ENCODE measurements around the gene CDK3. TPM values are rescaled to one million over a fixed set of nuclear protein-coding genes. Genes with fewer than 3 reads are reported as not detected.

Gene CDK3
- total and polyA plus RNA-seq, 4 donors: 1.5 to 6.3 (median 2.6) TPM

DNA sequence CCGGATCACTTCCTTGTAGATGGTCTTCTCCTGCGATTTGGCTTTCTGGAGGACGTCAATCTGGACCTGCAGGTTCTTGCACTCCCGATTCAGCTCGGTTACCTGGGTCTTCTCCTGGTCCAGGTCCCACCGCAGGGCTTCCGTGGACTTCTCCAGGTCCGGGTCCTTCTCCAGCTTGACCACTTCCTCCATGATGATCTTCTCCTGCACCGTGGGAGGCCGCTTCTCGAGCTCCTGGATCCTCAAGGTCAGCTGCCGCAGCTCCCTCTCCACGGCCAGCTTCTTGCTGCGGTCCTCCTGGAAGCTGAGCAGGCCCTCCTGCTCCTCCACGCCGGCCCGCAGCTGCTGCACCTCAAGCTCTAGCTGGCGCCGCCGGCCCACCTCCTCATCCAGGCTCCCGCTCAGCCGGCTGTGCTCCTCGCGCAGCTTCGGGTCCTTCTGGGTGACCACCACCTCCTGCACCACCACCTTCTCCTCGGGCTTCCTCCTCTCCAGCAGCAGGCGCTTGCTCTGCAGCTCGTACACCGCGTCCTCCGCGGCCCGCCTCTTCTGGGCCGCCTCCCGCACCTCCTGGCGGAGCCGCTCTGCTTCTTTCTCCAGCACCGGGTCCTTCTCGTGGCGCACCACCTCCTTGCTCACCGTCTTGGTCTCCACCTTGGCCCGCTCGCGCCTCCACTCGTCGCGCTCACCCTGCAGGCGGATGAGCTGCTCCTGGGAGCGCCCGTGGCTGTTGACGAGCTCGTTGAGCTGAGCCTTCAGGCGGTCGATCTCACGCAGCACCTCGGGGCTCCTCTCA lies 8.2 kb downstream of the CDK3 start:
- H3K9me3 ChIP-seq (ENCODE audit: control insufficient read depth in 4 of 4, low read length in 3 of 4): no peaks in the 10 kb centered on the region
- DNase-seq (ENCODE audit: low spot score): no peak
- no peaks in the 10 kb centered on the region for H3K27me3 ChIP-seq (ENCODE audit: control insufficient read depth in 4 of 4, insufficient read depth in 4 of 4, low read length in 3 of 4)
- TF ChIP-seq FOXA2 (IDR thresholded peaks at IDR 0.05) (no peak), EGR1 (IDR thresholded peaks at IDR 0.05; ENCODE audit: low read depth in 2 of 2) (no peak), FOXA1 (IDR thresholded peaks at IDR 0.05) (no peak), HNF4G (IDR thresholded peaks at IDR 0.05) (no peak), RXRA (IDR thresholded peaks at IDR 0.05) (no peak), GABPA (IDR thresholded peaks at IDR 0.05 in 1 of 2, conservative IDR thresholded peaks at IDR 0.05 in 1 of 2) (no peak), YY1 (IDR thresholded peaks at IDR 0.05) (no peak)
- peaks cover 4 to 17% (median 13%) of the 10 kb centered on the region in 4 donors for H3K4me1 ChIP-seq (ENCODE audit: control insufficient read depth in 4 of 4, insufficient read depth in 4 of 4, low read length in 3 of 4)
- no peak overlapping the region for H3K27ac ChIP-seq (ENCODE audit: low read depth in 1 of 2, low read length in 2 of 2)
- 94% methylated on average over 56 of the region's 56 CpGs for WGBS
- H3K4me3 ChIP-seq (ENCODE audit: low read depth in 1 of 3, low read length in 3 of 3): no peak overlapping the region
- H3K9ac ChIP-seq (ENCODE audit: low read depth in 1 of 2, low read length in 2 of 2): no peak overlapping the region
- no peaks in the 10 kb centered on the region for H3K36me3 ChIP-seq (ENCODE audit: control insufficient read depth in 4 of 4, insufficient read depth in 3 of 4, low read depth in 1 of 4, low read length in 3 of 4)

DNA sequence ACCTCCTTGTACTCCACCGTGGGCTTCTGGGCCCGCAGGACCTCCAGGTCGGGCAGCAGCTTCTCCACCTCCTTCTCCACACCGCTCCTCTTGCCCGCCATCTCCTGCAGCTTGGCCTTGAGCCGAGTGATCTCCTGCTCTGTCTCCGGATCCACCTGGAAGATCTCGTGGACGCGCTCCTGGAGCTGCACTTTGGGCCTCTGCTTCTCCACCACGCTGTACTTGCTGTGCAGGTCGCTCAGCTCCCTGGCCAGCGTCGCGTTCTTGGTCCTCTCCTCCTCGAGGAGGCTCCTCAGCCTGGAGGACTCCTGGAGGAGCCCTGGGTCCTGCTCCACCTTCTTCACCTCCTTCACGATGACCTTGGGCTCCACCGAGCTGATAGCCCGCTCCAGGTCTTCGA lies 8.8 kb downstream of the CDK3 start:
- no peak overlapping the region for H3K27ac ChIP-seq (ENCODE audit: low read depth in 1 of 2, low read length in 2 of 2)
- no peak overlapping the region for H3K4me3 ChIP-seq (ENCODE audit: low read depth in 1 of 3, low read length in 3 of 3)
- H3K36me3 ChIP-seq (ENCODE audit: control insufficient read depth in 4 of 4, insufficient read depth in 3 of 4, low read depth in 1 of 4, low read length in 3 of 4): no peaks in the 10 kb centered on the region
- TF ChIP-seq, protein P1, sequence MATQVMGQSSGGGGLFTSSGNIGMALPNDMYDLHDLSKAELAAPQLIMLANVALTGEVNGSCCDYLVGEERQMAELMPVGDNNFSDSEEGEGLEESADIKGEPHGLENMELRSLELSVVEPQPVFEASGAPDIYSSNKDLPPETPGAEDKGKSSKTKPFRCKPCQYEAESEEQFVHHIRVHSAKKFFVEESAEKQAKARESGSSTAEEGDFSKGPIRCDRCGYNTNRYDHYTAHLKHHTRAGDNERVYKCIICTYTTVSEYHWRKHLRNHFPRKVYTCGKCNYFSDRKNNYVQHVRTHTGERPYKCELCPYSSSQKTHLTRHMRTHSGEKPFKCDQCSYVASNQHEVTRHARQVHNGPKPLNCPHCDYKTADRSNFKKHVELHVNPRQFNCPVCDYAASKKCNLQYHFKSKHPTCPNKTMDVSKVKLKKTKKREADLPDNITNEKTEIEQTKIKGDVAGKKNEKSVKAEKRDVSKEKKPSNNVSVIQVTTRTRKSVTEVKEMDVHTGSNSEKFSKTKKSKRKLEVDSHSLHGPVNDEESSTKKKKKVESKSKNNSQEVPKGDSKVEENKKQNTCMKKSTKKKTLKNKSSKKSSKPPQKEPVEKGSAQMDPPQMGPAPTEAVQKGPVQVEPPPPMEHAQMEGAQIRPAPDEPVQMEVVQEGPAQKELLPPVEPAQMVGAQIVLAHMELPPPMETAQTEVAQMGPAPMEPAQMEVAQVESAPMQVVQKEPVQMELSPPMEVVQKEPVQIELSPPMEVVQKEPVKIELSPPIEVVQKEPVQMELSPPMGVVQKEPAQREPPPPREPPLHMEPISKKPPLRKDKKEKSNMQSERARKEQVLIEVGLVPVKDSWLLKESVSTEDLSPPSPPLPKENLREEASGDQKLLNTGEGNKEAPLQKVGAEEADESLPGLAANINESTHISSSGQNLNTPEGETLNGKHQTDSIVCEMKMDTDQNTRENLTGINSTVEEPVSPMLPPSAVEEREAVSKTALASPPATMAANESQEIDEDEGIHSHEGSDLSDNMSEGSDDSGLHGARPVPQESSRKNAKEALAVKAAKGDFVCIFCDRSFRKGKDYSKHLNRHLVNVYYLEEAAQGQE (IDR thresholded peaks at IDR 0.05): no peak
- TF ChIP-seq FOXA2 (IDR thresholded peaks at IDR 0.05) (no peak), TAF1 (conservative IDR thresholded peaks at IDR 0.05) (no peak), JUND (IDR thresholded peaks at IDR 0.05) (no peak), HNF4A (conservative IDR thresholded peaks at IDR 0.05) (no peak), HNF4G (IDR thresholded peaks at IDR 0.05) (no peak), RXRA (IDR thresholded peaks at IDR 0.05) (no peak), NR2F2 (IDR thresholded peaks at IDR 0.05) (no peak), ATF3 (IDR thresholded peaks at IDR 0.05) (no peak), YY1 (IDR thresholded peaks at IDR 0.05) (no peak), GABPA (IDR thresholded peaks at IDR 0.05 in 1 of 2, conservative IDR thresholded peaks at IDR 0.05 in 1 of 2) (no peak), ZBTB33 (IDR thresholded peaks at IDR 0.05) (no peak), SP1 (IDR thresholded peaks at IDR 0.05) (no peak), RAD21 (IDR thresholded peaks at IDR 0.05) (no peak), FOXA1 (IDR thresholded peaks at IDR 0.05) (no peak)
- TF ChIP-seq, protein P2, sequence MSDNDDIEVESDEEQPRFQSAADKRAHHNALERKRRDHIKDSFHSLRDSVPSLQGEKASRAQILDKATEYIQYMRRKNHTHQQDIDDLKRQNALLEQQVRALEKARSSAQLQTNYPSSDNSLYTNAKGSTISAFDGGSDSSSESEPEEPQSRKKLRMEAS (IDR thresholded peaks at IDR 0.05): no peak
- peaks cover 0 to 16% (median 9%) of the 10 kb centered on the region in 4 donors for H3K4me1 ChIP-seq (ENCODE audit: control insufficient read depth in 4 of 4, insufficient read depth in 4 of 4, low read length in 3 of 4)
- DNase-seq (ENCODE audit: low spot score): no peak
- H3K9me3 ChIP-seq (ENCODE audit: control insufficient read depth in 4 of 4, low read length in 3 of 4): no peaks in the 10 kb centered on the region
- WGBS: 94% methylated on average over 20 of the region's 20 CpGs
- H3K27me3 ChIP-seq (ENCODE audit: control insufficient read depth in 4 of 4, insufficient read depth in 4 of 4, low read length in 3 of 4): no peaks in the 10 kb centered on the region
- no peak overlapping the region for H3K9ac ChIP-seq (ENCODE audit: low read depth in 1 of 2, low read length in 2 of 2)
